Measurements from ENCODE around the gene IGSF8.

DNA sequence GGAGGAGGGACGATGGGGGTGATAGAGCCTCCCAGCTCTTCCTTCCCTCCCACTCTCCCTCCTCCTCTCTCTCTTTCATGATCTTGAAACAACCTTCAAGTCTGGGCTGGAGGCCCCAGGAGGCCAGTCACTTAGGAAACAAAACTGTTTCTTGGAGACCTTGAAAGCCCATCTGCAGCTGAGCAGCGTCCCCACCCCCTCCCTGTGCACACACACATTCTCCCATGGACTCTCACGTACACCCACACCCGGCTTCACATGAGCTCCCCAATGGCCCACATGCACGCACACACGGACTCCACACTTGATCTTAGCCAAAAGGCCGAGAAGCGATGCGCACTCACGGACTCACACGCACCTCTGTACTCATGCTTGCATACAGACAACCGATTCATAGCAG is 13.9 kb upstream of the IGSF8 start:
- no peak for TF ChIP-seq ELF1 (IDR thresholded peaks at IDR 0.05)
- TF ChIP-seq RAD21 (IDR thresholded peaks at IDR 0.05; ENCODE audit: low read length): no peak
- TF ChIP-seq, protein P1, sequence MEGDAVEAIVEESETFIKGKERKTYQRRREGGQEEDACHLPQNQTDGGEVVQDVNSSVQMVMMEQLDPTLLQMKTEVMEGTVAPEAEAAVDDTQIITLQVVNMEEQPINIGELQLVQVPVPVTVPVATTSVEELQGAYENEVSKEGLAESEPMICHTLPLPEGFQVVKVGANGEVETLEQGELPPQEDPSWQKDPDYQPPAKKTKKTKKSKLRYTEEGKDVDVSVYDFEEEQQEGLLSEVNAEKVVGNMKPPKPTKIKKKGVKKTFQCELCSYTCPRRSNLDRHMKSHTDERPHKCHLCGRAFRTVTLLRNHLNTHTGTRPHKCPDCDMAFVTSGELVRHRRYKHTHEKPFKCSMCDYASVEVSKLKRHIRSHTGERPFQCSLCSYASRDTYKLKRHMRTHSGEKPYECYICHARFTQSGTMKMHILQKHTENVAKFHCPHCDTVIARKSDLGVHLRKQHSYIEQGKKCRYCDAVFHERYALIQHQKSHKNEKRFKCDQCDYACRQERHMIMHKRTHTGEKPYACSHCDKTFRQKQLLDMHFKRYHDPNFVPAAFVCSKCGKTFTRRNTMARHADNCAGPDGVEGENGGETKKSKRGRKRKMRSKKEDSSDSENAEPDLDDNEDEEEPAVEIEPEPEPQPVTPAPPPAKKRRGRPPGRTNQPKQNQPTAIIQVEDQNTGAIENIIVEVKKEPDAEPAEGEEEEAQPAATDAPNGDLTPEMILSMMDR (IDR thresholded peaks at IDR 0.05): no peak
- no peak for TF ChIP-seq TAF1 (IDR thresholded peaks at IDR 0.05; ENCODE audit: borderline replicate concordance, low read depth, low read length)
- TF ChIP-seq YY1 (IDR thresholded peaks at IDR 0.05; ENCODE audit: low read depth): no peak
- no peak for TF ChIP-seq POLR2AphosphoS5 (IDR thresholded peaks at IDR 0.05; ENCODE audit: low read depth, low read length)
- TF ChIP-seq TCF12 (IDR thresholded peaks at IDR 0.05): no peak
- no peak for TF ChIP-seq EZH2phosphoT487 (IDR thresholded peaks at IDR 0.05; ENCODE audit: borderline replicate concordance, low read depth)
- TF ChIP-seq FOXJ3 (CRISPR knock-in tag; IDR thresholded peaks at IDR 0.05): no peak
- no peak for TF ChIP-seq FOXM1 (IDR thresholded peaks at IDR 0.05; ENCODE audit: low read depth)
- TF ChIP-seq NRF1 (IDR thresholded peaks at IDR 0.05; ENCODE audit: low read depth, low read length): no peak
- no peak for TF ChIP-seq NFIC (IDR thresholded peaks at IDR 0.05; ENCODE audit: borderline replicate concordance)
- TF ChIP-seq JUND (IDR thresholded peaks at IDR 0.05): no peak
- TF ChIP-seq TEAD4 (IDR thresholded peaks at IDR 0.05; ENCODE audit: borderline replicate concordance, insufficient read depth): no peak

Data from SK-N-SH (cell line).